Caki2 (cell line): ENCODE results near the gene TBL1XR1. TPM values are rescaled to one million over a fixed set of nuclear protein-coding genes. Genes with fewer than 3 reads are reported as not detected.
"Not testable (repeated sequence)": the region's sequence is repeated elsewhere in the genome, so short reads cannot be mapped to it uniquely, and the experiment has no call there.

Experiments
- DNase-seq: peaks from one replicate; pipeline ENCODE4 v3.0.0-alpha.2; 2015; ENCODE audit warnings: low read depth
- in situ Hi-C: cut with HindIII; loops from 2 replicates; pipeline ENCODE4 v1.10.0; 2016; ENCODE audit warnings: low sequenced_read_pairs, low pct_unique_long_range_greater_than_20kb, mixed read lengths
- total RNA-seq: library from RNA; depleted of rRNA; stranded (reverse); fragments of >200 nt; shearing (Covaris generic); gene quantifications from 2 replicates; pipeline ENCODE4 v1.2.3, GENCODE V29; 2014; ENCODE audit warnings: low replicate concordance

TBL1XR1 gene
- total RNA-seq, 1 experiment from 2014 or later: 178 TPM

DNA sequence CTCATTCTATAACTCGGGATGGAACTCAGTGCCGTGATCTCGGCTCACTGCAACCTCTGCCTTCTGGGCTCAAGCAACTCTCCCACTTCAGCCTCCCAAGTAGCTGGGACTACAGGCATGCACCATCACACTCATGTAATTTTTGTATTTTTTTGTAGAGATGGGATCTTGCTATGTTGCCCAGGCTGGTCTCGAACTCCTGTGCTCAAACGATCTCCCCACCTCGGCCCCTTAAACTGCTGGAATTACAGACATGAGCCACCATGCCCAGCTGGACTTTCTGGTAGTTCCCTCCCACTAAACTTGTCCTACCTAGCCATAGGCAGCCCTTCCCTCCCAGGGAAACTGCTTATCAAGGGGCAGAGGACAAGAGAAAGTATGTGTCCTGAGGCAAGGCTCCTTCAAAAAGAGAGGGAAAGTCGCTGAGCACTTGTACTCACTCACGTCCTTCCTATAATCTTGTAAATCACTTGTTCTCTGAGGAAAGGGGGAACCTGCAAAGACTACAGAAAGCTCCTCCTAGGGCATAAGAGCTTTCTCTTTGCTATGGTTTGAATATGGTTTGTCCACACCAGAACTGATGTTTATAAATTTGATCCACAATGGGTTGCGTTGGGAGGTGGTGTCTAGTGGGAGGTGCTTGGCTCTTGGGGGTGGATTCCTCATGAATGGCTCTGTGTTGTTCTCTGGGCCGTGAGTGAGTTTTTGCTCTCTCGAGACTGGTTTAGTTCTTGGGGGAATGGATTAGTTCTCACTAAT is 13.6 kb upstream of the TBL1XR1 start:
- in situ Hi-C loops: no loop called here

DNA sequence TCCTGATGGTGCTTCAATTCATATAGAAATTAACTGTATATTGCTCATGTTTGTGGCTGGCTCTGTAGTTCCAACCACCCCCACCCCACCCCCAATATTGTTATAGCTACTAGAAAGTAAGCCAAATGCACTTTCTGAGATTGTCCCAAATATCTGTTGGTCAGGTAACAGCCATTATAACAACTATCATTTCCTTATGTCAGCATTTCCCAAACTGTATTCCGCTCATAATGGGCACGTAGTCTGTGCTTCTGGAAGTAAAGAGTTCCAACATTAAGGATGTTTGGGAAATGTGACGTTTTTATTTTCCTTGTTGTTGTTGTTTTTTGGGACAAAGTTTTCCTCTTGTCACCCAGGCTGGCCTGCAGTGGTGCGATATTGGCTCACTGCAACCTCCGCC is 12.2 kb upstream of the TBL1XR1 start:
- no peak for DNase-seq
- in situ Hi-C loops: no loop called here

More for the DNA sequence above, 13.6 kb upstream of the TBL1XR1 start:
- no peak for DNase-seq

DNA sequence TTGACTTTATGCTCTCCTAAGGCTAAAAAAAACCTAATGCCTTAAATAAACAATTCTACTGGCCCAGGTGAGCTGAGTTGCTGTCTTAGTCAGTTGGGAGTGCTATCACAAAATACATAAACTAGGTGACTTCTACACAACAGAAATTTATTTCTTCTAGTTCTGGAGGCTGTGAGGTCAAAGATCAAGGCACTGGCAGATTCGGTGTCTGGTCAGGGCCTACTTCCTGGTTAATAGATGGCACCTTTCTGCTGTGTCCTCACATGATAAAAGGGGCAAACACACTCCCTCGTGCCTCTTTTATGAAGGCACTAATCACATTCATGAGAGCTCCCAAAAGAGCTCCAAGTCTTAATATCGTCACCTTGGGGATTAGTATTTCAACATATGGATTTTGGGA is 11.5 kb upstream of the TBL1XR1 start:
- DNase-seq: no peak
- in situ Hi-C loops: no loop called here

DNA sequence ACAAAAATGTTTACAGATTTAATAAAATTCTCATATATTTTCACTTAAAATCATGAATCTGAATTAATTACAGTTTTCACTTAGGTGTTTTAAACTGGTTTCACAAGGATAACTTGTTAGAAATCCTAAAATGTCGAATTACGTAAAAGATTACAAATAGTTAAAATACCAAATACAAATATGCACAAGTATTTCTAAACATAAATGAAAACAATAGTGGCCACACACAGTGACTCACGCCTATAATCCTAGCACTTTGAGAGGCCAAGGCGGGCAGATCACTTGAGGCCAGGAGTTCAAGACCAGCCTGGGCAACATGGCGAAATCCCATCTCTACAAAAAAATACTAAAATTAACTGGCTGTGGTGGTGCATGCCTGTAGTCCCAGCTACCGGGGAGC is 10.9 kb upstream of the TBL1XR1 start:
- no peak for DNase-seq
- in situ Hi-C loops: no loop called here

DNA sequence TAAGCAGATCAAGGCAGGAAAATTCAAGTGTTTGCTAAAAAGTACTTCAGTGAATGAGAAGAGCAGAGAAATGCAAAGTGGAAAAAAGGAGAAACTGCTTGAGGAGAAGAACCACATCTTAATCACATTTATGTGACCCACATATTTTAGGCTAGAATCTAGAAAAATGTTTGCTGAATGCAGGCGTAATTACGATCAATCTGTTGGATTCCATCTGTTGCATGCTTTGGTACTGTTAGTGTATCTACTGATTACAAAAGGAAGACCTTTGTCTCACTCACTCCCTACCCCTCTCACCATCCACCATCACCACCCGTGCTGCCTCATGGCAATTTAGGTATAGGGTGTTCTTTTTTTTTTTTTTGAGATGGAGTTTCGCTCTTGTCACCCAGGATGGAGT is 9.7 kb upstream of the TBL1XR1 start:
- DNase-seq: no peak
- in situ Hi-C loops: no loop called here

DNA sequence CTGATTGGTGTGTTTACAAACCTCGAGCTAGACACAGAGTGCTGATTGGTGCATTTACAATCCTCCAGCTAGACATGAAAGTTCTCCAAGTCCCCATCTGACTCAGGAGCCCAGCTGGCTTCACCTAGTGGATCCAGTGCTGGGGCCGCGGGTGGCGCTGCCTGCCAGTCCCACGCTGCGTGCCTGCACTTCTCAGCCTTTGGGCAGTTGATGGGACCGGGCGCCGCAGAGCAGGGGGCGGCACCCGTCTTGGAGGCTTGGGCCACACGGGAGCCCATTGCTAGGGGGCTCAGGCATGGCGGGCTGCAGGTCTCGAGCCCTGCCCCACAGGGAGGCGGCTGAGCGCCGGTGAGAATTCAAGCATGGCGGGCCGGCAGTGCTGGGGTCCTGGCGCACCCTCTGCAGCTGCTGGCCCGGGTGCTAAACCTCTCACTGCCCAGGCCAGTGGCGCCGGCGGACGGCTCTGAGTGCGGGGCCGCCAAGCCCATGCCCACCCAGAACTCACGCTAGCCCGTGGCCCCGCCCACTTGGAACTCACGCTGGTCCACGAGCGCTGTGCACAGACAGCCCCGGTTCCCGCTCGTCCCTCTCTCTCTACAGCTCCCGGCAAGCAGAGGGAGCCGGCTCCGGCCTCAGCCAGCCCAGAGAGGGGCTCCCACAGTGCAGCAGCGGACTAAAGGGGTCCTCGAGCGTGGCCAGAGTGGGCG is 6.6 kb upstream of the TBL1XR1 start:
- no peak for DNase-seq
- in situ Hi-C loops: no loop called here

DNA sequence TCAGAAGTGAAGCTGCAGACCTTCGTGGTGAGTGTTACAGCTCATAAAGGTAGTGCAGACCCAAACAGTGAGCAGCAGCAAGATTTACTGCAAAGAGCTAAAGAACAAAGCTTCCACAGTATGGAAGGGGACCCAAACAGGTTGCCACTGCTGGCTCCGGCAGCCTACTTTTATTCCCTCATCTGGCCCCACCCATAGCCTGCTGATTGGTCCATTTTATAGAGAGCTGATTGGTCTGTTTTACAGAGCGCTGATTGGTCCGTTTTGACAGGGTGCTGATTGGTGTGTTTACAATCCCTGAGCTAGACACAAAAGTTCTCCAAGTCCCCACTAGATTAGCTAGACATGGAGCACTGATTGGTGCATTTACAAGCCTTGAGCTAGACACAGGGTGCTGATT is 5.7 kb upstream of the TBL1XR1 start:
- DNase-seq, in situ Hi-C loops: not testable (repeated sequence)

DNA sequence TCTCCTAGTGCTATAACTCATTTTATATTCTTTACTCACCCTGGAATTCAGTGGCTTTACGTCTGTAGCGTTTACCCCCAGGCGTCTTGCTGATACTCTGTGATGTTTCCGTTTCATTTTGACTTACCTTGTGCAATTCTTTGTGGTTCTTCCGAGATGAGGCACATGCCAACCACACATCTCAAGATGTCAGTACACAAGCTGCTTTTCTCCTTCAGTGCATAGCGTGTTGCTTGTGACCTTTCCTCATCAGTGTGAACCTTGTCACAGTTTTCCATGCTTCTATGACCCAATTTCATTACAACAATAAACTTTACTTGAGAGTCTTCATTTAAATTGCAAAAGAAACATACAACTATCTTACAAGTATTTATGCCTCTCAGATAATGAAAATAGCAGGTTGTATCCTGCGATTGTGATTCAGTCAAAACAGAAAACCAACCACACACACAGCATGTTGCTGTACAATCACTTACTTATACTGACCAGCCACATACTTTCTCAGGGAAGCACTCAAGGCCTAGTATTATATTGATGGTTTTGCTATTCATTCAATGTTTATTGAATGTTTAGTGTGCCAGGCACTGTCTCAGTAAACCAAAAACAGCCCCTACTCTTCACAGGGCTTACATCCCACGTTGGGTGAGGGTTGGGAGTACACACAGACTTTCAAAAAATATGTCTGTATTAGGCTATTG is 4.6 kb upstream of the TBL1XR1 start:
- no peak for DNase-seq
- in situ Hi-C loops: no loop called here

DNA sequence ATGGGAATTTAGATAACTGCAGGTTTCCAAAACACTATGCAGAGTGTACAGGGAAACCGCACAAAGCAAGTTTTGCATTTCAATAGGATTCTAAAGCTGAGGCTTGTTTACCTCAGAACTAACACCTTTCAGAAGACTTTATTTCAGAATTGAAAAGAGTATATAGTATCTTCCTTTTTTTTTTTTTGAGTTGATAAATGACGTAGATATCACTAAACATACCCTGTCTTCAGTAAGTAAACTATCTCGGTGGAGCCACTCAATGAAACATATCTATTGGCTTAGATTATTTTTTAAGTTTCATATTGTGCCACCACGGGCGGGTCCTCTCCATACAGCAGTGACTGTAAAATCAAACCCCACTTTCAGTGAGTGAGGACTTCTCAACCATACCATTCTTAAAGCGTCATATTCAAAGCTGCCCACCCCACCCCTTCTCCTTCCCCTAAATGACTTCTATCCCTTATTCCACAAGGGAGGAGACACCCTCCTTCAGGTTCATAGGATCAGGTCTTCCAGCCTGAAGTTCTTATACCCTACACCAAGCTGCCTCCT is 2.0 kb upstream of the TBL1XR1 start:
- in situ Hi-C loops: no loop called here
- DNase-seq: no peak

DNA sequence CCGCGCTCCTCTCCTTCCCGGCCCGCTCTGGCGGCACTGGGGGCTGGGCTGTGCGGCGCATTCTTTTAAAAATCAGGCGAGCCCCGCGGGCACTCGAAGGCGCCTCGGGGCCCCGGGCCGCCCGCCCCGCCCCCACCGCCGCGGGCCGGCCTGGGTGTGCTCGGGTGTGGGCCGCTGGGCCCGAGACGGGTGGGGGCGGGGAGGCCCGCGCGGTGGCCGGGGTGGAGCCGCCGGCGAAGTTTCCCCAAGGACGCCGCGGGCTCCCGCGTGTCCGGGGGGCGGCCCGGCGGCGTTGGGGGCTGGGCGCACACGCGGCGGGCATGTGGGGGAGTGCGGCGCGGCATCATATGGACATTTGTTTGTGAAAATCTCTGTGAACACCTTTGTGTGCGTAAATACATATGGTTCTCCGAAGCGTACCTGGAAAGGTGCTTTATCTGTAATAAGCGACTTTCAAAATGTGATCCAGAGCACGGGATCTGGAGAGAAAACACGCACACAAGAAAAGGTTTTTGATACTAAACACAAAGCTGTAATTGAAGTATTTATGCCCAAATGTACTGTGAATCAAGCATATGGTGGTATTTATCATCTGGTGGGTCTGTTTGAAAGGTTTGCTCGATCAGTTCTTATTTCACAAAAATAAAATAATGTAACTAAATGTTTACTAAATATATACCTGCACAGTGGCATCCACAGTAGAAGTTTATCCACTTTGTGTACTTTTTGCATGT is 612 bp upstream of the TBL1XR1 start:
- no peak for DNase-seq
- in situ Hi-C loops: no loop called here

DNA sequence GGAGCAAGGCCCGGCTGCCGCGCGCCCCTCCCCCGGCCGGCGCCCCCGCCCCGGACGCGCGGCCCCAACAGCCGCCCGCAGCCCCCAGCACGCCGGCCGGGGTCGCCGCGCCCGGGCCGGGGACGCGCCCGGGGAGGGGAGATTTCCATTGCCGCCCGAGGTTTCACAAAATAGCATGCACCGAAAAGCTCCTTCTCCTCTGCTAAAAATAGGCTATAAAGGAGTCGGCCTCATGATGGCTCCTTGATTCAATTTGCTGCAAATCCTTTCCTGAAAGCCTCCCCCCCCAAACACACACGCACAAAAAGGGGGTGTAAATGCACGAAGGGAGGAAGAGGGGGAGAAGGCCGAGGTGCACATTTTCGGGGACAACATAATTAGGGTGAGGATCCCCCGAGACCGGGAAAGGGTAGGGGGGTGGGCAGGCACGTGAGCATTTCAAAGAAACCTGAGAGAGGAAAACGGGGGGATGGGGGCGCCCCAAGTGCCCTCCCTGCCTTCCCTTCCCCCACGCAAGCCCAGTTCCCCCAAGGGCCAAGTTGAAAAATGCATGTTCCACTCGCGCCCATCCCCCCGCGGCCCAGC is 734 bp downstream of the TBL1XR1 start:
- DNase-seq: peak; percentile 61

DNA sequence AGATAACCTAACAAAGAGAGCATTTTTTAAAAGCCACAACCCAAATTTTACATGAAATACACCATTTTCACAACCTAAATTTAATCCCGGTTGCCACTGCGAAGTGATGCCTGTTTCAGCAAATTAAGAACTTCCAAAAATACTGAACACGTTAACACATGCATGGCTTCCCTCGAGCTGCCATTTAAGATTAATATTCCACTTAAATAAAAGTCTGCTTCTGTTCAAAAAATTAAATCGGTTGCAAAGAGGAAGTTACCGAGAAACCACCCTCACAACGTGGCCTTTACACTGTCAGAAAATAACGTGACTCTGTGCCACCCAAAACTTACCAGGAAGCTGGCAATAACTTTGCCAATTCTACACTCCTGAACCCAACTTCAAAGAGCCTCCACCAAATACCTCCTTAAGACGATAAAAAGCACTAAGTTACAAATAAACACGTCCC is 1.2 kb downstream of the TBL1XR1 start:
- in situ Hi-C loops: no loop called here
- DNase-seq: no peak

More for the DNA sequence above, 734 bp downstream of the TBL1XR1 start:
- in situ Hi-C loops: no loop called here

DNA sequence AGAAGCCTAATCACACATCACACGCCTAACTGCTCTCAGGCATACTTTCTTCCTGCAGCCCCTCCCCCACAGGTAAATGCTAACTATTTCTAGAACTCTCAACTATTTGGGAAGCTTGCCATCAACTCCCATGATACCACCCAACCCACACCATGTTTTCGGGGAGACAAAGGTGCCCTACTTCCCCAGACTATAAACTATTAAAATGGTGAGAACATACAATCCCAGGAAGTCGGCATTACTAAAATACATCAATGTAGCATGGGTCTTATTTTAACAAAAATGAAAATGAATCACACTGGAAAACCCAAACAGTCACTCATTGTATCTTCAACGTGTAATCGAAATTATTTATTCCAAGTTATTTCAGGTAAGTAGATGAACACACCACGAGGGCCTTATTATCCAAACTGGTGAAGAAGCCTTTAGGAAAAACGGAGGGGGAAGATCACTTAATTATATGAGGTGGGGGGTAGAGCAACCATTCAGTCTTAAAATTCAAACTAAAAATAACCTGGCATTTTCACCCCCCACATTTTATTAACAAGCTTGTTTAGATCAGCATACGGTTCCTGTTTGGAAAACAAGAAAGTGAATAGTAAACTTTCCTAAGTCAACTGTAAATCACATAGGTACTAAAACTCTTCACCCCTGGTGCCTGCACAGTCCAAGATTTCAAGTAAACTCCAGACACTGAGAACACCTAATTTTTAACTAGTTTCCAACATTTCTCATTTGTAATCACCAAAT is 1.9 kb downstream of the TBL1XR1 start:
- peak; percentile 68 for DNase-seq
- in situ Hi-C loops: no loop called here

DNA sequence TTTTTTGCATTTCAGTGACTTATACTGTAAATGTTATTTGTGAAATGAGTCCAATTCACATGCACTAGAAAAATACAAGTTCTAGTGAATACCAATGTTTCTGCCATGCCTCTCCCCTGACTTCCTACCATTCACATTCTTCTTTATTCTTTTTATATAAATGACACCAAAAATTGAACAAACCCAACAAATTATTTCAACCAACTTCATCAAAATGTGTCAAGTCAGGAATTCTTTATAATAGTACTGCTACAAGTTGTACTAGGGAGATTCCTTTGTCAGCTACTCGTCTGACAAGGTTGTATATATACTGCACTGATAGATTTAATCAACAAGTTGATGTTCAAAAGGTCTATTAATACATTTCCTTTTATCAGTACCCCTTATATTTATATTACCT is 3.0 kb downstream of the TBL1XR1 start:
- in situ Hi-C loops: no loop called here
- DNase-seq: no peak

DNA sequence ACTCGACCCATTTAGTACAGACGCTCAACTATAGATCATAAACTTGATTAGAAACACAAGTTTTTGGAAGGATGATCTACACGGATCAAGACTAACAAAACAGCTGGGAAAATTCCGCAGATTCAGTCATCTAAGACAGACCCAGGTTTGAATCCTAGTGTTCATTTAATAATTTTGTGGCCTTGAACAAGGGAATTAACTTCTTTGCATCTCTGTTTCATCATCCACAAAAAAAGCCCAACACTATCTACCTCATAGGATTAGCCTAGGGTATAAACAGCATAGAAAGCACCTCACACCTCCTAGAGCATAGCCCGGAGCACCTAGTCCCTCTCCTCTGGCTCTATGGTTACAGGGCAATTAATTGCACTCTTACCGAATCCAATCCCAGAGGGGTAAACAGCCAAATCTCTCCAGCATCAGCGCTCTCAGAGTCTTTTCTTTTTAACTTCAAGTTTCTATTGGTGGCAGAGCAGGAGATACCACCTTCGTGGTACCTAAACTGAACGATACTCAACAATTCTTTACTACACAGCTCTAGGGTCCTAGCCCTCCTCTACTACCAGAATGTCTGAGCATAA is 3.5 kb downstream of the TBL1XR1 start:
- peak; percentile 44 for DNase-seq
- in situ Hi-C loops: no loop called here

DNA sequence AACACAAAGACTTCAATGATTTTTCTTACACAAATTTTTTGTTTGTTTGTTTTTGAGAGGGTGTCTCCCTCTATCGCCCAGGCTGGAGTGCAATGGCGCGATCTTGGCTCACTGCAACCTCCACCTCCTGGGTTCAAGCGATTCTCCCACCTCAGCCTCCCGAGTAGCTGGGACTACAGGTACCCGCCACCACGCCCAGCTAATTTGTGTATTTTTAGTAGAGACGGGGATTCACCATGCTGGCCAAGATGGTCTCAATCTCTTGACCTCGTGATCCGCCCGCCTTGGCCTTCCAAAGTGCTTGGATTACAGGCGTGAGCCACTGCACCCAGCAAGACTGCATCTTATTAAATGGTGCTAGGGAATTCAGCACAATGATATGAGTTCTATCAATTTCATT is 4.0 kb downstream of the TBL1XR1 start:
- in situ Hi-C loops, DNase-seq: not testable (repeated sequence)
